ENCODE data around the gene CEMIP. TPM values are rescaled to one million over a fixed set of nuclear protein-coding genes. Genes with fewer than 3 reads are reported as not detected.

The CEMIP gene
- total and polyA plus RNA-seq, 2 of the 8 experiments (the other 6 are each of a cell fraction or from before 2014, with no cell fraction given): 0.11 to 0.60 TPM

- no peak for TF ChIP-seq CHD7 (IDR thresholded peaks at IDR 0.05; ENCODE audit: insufficient replicate concordance, low read length)
- no peak for TF ChIP-seq RXRA (IDR thresholded peaks at IDR 0.05; ENCODE audit: insufficient read depth, low read depth, low read length)
- TF ChIP-seq ASH2L (IDR thresholded peaks at IDR 0.05; ENCODE audit: low read length): no peak
- no peak for TF ChIP-seq SP2 (IDR thresholded peaks at IDR 0.05; ENCODE audit: low read length)
- TF ChIP-seq GABPA (IDR thresholded peaks at IDR 0.05; ENCODE audit: borderline replicate concordance, insufficient read depth, low read length): no peak
- no peak for TF ChIP-seq TAF7 (optimal IDR thresholded peaks at IDR 0.05; ENCODE audit: borderline replicate concordance, low read depth, low read length)
- TF ChIP-seq CEBPB (IDR thresholded peaks at IDR 0.05; ENCODE audit: low read depth, low read length): no peak
- no peak for TF ChIP-seq SP1 (IDR thresholded peaks at IDR 0.05; ENCODE audit: low read depth, low read length)
- no peak for TF ChIP-seq SIN3A (conservative IDR thresholded peaks at IDR 0.05 in 1 of 2, IDR thresholded peaks at IDR 0.05 in 1 of 2; ENCODE audit: low read depth in 1 of 2, low read length in 2 of 2)
- TF ChIP-seq POLR2AphosphoS5 (IDR thresholded peaks at IDR 0.05; ENCODE audit: low read depth, low read length): no peak
- TF ChIP-seq KDM1A (IDR thresholded peaks at IDR 0.05; ENCODE audit: borderline replicate concordance, low read length): no peak
- TF ChIP-seq KDM4A (IDR thresholded peaks at IDR 0.05; ENCODE audit: low read depth, low read length, severe bottlenecking): no peak
Observed at GRCh38 chr15:80816049-80816653, 37.0 kb downstream of the CEMIP start (continued).
